ENCODE data around the gene BCLAF1.

DNA sequence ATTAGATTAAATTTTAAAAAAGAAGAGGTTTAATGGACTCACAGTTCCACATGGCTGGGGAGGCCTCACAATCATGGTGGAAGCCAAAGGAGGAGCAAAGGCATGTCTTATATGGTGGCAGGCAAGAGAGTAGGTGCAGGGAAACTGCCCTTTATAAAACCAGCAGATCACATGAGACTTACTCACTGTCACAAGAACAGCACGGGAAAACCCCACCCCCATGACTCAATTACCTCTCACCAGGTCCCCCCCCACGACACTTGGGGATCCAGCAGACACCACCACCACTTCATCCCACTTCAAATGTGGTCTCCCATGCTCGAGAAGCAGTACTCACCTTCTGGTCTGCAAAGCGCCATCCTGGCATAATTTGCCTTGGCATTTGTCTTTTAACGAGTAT is 64.2 kb downstream of the BCLAF1 start:
- TF ChIP-seq, protein P1, sequence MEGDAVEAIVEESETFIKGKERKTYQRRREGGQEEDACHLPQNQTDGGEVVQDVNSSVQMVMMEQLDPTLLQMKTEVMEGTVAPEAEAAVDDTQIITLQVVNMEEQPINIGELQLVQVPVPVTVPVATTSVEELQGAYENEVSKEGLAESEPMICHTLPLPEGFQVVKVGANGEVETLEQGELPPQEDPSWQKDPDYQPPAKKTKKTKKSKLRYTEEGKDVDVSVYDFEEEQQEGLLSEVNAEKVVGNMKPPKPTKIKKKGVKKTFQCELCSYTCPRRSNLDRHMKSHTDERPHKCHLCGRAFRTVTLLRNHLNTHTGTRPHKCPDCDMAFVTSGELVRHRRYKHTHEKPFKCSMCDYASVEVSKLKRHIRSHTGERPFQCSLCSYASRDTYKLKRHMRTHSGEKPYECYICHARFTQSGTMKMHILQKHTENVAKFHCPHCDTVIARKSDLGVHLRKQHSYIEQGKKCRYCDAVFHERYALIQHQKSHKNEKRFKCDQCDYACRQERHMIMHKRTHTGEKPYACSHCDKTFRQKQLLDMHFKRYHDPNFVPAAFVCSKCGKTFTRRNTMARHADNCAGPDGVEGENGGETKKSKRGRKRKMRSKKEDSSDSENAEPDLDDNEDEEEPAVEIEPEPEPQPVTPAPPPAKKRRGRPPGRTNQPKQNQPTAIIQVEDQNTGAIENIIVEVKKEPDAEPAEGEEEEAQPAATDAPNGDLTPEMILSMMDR (IDR thresholded peaks at IDR 0.05; ENCODE audit: low read depth, low read length, poor library complexity, severe bottlenecking): no peak
- TF ChIP-seq EZH2phosphoT487 (IDR thresholded peaks at IDR 0.05; ENCODE audit: borderline replicate concordance, low read length): no peak
